ENCODE measurements around the gene AARS2. TPM values are rescaled to one million over a fixed set of nuclear protein-coding genes. Genes with fewer than 3 reads are reported as not detected.

The AARS2 gene
- total and polyA plus RNA-seq, 2 of the 4 experiments (the other 2 are of a cell fraction): 9.1 to 10.4 TPM

- Histone ChIP-seq H3K9me1 (ENCODE audit: insufficient read depth, low read length) (no peaks in the 10 kb centered on the region), H3K79me1 (ENCODE audit: low read depth in 1 of 2, low read length in 2 of 2) (no peaks in the 10 kb centered on the region), H3K27me3 (ENCODE audit: control insufficient read depth, insufficient read depth, low read length) (peaks cover 47% of the 10 kb centered on the region), H3K4me2 (ENCODE audit: low read depth, low read length) (no peak overlapping the region), H3K9me3 (ENCODE audit: control insufficient read depth, insufficient read depth, low read length) (no peaks in the 10 kb centered on the region), H3K27ac (ENCODE audit: insufficient read depth, low read length) (no peak overlapping the region), H4K5ac (ENCODE audit: low read depth, low read length) (no peak overlapping the region), H2BK20ac (ENCODE audit: low read depth, low read length) (no peak overlapping the region), H2BK15ac (ENCODE audit: low read depth, low read length) (no peak overlapping the region), H3K14ac (replicated peaks; ENCODE audit: low read depth, low read length) (no peak overlapping the region), H2AK5ac (ENCODE audit: low read depth, low read length) (no peak overlapping the region), H2AFZ (replicated peaks; ENCODE audit: low read length, poor library complexity) (no peak overlapping the region), H4K20me1 (ENCODE audit: insufficient read depth, low read length) (no peaks in the 10 kb centered on the region), H3K4me1 (ENCODE audit: control insufficient read depth, insufficient read depth, low read length) (no peaks in the 10 kb centered on the region), H4K8ac (ENCODE audit: low read depth in 2 of 2, low read length in 2 of 2) (no peak overlapping the region), H2BK120ac (ENCODE audit: low read depth, low read length) (no peak overlapping the region), H2BK5ac (ENCODE audit: low read depth, low read length, poor library complexity, severe bottlenecking) (no peak overlapping the region), H4K91ac (ENCODE audit: insufficient read depth, low read depth, low read length) (no peak overlapping the region), H2AK9ac (replicated peaks; ENCODE audit: low read depth, low read length, poor library complexity) (no peak overlapping the region), H3K18ac (ENCODE audit: low read depth, low read length) (no peak overlapping the region), H3K4ac (ENCODE audit: low read depth, low read length) (no peak overlapping the region), H3K23ac (ENCODE audit: low read depth, low read length) (no peak overlapping the region), H3K36me3 (ENCODE audit: control insufficient read depth, insufficient read depth, low read length) (no peaks in the 10 kb centered on the region), H3K4me3 (ENCODE audit: insufficient read depth, low read depth, low read length) (no peak overlapping the region), H3K56ac (ENCODE audit: extremely low read depth, insufficient read depth, low read length) (no peak overlapping the region), H3K9ac (ENCODE audit: low read depth, low read length) (no peak overlapping the region)
- in situ Hi-C loops (cut with MboI; ENCODE audit: low sequenced_read_pairs): no loop called here
- POLR2A ChIA-PET (ENCODE audit: unreplicated experiment): no interaction called here
- TF ChIP-seq SMC3 (IDR thresholded peaks at IDR 0.05; ENCODE audit: low read depth, low read length) (no peak), BHLHE40 (IDR thresholded peaks at IDR 0.05; ENCODE audit: low read depth, low read length) (no peak), FOS (IDR thresholded peaks at IDR 0.05; ENCODE audit: low read depth, low read length) (no peak), MXI1 (IDR thresholded peaks at IDR 0.05; ENCODE audit: borderline replicate concordance, low read depth, low read length) (no peak)
- CTCF ChIA-PET: interaction anchor here (1.4 kb wide), 1 partner anchor 14 kb away, joined by 3 read pairs; the partner anchor contains the start of gene AARS2
- intact Hi-C loops (cut with micrococcal nuclease): no loop called here
- DNase-seq (no peak), ATAC-seq (ENCODE audit: low read depth) (no peak)
- BruUV-seq (replicated peaks): no TSS peak
- dilution Hi-C loops (cut with HindIII; ENCODE audit: low sequenced_read_pairs, unreplicated experiment): no loop called here
These were observed 13.9 kb upstream of the AARS2 start for GRCh38 chr6:44327096-44327495.

All from IMR-90 (cell line).